K562 (cell line): ENCODE measurements around the gene FILIP1L. TPM values are rescaled to one million over a fixed set of nuclear protein-coding genes. Genes with fewer than 3 reads are reported as not detected.

Experiments
- CBFA2T3 ChIP-seq: fragments of 450-650 bp; IDR thresholded peaks from 2 replicates; pipeline ENCODE4 v1.6.1; 2017
- CBX1 ChIP-seq: sonication (generic); IDR thresholded peaks from 2 replicates; pipeline ENCODE4 v1.6.1; 2016; ENCODE audit warnings: antibody characterized with exemption, low read depth, mild to moderate bottlenecking
- ELF2 ChIP-seq: fragments of 250-450 bp; sonication (Bioruptor Pico); IDR thresholded peaks from 2 replicates; pipeline ENCODE4 v1.5.0; 2021; ENCODE audit warnings: mild to moderate bottlenecking
- FOXJ2 ChIP-seq: fragments of 200-800 bp; sonication (Bioruptor generic); IDR thresholded peaks from 2 replicates; pipeline ENCODE4 v1.6.1; 2016; ENCODE audit warnings: missing genetic modification characterization, missing compliant biosample characterization
- FOXP1 ChIP-seq: sonication (generic); formaldehyde crosslinking; IDR thresholded peaks from 2 replicates; pipeline ENCODE4 v1.8.0; 2022; ENCODE audit warnings: mild to moderate bottlenecking, missing genetic modification reagents
- MCM3 ChIP-seq: fragments of 450-650 bp; IDR thresholded peaks from 2 replicates; pipeline ENCODE4 v1.6.1; 2016
- MLX ChIP-seq, 2 experiments: fragments of 450-650 bp in 1 of 2; sonication (generic) in 1 of 2; formaldehyde crosslinking; conservative IDR thresholded peaks; 2 replicates each; pipeline versions ENCODE4 v1.4.0 to v1.8.1; 2020 to 2022; ENCODE audit warnings: mild to moderate bottlenecking in 1 of 2, missing genetic modification reagents in 1 of 2
- SIN3B ChIP-seq: fragments of 450-650 bp; IDR thresholded peaks from 2 replicates; pipeline ENCODE4 v1.6.1; 2017; ENCODE audit warnings: low read depth, mild to moderate bottlenecking, moderate library complexity
- ZFP91 ChIP-seq: sonication (generic); formaldehyde crosslinking; IDR thresholded peaks from 2 replicates; pipeline ENCODE4 v1.8.0; 2022; ENCODE audit warnings: mild to moderate bottlenecking, missing genetic modification reagents
- ZNF318 ChIP-seq, 2 experiments: fragments of 450-650 bp; IDR thresholded peaks; 2 replicates each; pipeline ENCODE4 v1.6.1; 2016; ENCODE audit warnings: mild to moderate bottlenecking in 2 of 2, borderline replicate concordance in 1 of 2, low read depth in 1 of 2, moderate library complexity in 1 of 2
- ZNF583 ChIP-seq: fragments of 250-450 bp; sonication (Bioruptor Pico); IDR thresholded peaks from 2 replicates; pipeline ENCODE4 v1.4.0; 2020
- polyA plus RNA-seq, 8 experiments: library from polyadenylated mRNA; depleted of rRNA in 4 of 8; stranded (reverse) in 5 of 8; unstranded in 3 of 8; fragments of >200 nt; fragmentation: Nextera tagmentation in 2 of 8; fragmentation: Illumina TruSeq in 1 of 8; extraction: Ambion mirVana in 2 of 8; extraction: Trizol in 1 of 8; gene quantifications; 2 replicates each; pipeline versions ENCODE4 v1.2.1 to v1.2.3, GENCODE V29; 2011 to 2014; ENCODE audit warnings: inconsistent platforms in 1 of 8, missing spikeins in 1 of 8
- total RNA-seq, 7 experiments: library from RNA; depleted of rRNA in 6 of 7; stranded (reverse); fragments of >200 nt in 6 of 7; fragmentation: Illumina TruSeq in 2 of 7; extraction: Trizol in 2 of 7; gene quantifications; 2 replicates each; pipeline versions ENCODE4 v1.2.1 to v1.2.3, GENCODE V29; 2011 to 2021; ENCODE audit warnings: low replicate concordance in 1 of 7

Gene FILIP1L
- total and polyA plus RNA-seq, 9 of the 15 experiments (the other 6 are each of a cell fraction or from before 2014, with no cell fraction given), result 0.50 to 2.1 (median 1.1) TPM

- TF ChIP-seq CBX1 (no peak), FOXJ2 (tag) (no peak), CBFA2T3 (peak; percentile 7; the same call in 1 of the 2 replicates), ZNF583 (CRISPR knock-in tag) (no peak), SIN3B (no peak), ELF2 (CRISPR knock-in tag) (no peak), MLX (CRISPR knock-in tag; conservative IDR thresholded peaks at IDR 0.05) (no peak), ZFP91 (CRISPR knock-in tag) (no peak), MCM3 (no peak), ZNF318 (IDR thresholded peaks at IDR 0.05; ENCODE audit: borderline replicate concordance in 1 of 2, low read depth in 1 of 2) (no peak), FOXP1 (CRISPR knock-in tag) (no peak)
Observed at GRCh38 chr3:99920481-99921376, 193.6 kb downstream of the FILIP1L start (continued).
